WERI-Rb-1 (cell line): ENCODE data around the gene GIMAP6.

Experiments
- DNase-seq: peaks from one replicate; pipeline ENCODE4 v3.0.0-alpha.2; 2020
- H3K27ac ChIP-seq: fragments of 250-450 bp; sonication (Bioruptor Pico); 2 replicates; pipeline ENCODE4 v1.5.1; 2020; ENCODE audit warnings: mild to moderate bottlenecking, moderate library complexity
- H3K27me3 ChIP-seq: fragments of 250-450 bp; sonication (Bioruptor Pico); 2 replicates; pipeline ENCODE4 v1.5.1; 2021; ENCODE audit warnings: mild to moderate bottlenecking, low read depth, moderate library complexity; ENCODE audit not compliant: insufficient read depth, severe bottlenecking
- H3K36me3 ChIP-seq: fragments of 250-450 bp; sonication (Bioruptor Pico); 2 replicates; pipeline ENCODE4 v1.5.1; 2020; ENCODE audit warnings: mild to moderate bottlenecking, moderate library complexity
- H3K4me3 ChIP-seq: 2 replicates; pipeline ENCODE4 v1.5.1; 2011; ENCODE audit warnings: low read depth, mild to moderate bottlenecking, control low read depth, low read length
- H3K9me3 ChIP-seq: fragments of 250-450 bp; sonication (Bioruptor Pico); 2 replicates; pipeline ENCODE4 v1.5.1; 2021; ENCODE audit warnings: mild to moderate bottlenecking, moderate library complexity; ENCODE audit not compliant: severe bottlenecking
- TF ChIP-seq, protein P1 (sequence below): IDR thresholded peaks from 2 replicates; pipeline ENCODE4 v1.5.1; 2011; ENCODE audit warnings: low read depth, mild to moderate bottlenecking, control low read depth, inconsistent platforms, low read length

GIMAP6 gene

GRCh38 chr7:150595361-150595760 lies 36.8 kb downstream of the GIMAP6 start:
- no peaks in the 10 kb centered on the region for H3K27me3 ChIP-seq
- TF ChIP-seq, protein P1, sequence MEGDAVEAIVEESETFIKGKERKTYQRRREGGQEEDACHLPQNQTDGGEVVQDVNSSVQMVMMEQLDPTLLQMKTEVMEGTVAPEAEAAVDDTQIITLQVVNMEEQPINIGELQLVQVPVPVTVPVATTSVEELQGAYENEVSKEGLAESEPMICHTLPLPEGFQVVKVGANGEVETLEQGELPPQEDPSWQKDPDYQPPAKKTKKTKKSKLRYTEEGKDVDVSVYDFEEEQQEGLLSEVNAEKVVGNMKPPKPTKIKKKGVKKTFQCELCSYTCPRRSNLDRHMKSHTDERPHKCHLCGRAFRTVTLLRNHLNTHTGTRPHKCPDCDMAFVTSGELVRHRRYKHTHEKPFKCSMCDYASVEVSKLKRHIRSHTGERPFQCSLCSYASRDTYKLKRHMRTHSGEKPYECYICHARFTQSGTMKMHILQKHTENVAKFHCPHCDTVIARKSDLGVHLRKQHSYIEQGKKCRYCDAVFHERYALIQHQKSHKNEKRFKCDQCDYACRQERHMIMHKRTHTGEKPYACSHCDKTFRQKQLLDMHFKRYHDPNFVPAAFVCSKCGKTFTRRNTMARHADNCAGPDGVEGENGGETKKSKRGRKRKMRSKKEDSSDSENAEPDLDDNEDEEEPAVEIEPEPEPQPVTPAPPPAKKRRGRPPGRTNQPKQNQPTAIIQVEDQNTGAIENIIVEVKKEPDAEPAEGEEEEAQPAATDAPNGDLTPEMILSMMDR = no peak
- no peak overlapping the region for H3K4me3 ChIP-seq
- no peak overlapping the region for H3K27ac ChIP-seq
- no peaks in the 10 kb centered on the region for H3K36me3 ChIP-seq
- peaks cover 10% of the 10 kb centered on the region for H3K9me3 ChIP-seq
- DNase-seq = no peak

DNA sequence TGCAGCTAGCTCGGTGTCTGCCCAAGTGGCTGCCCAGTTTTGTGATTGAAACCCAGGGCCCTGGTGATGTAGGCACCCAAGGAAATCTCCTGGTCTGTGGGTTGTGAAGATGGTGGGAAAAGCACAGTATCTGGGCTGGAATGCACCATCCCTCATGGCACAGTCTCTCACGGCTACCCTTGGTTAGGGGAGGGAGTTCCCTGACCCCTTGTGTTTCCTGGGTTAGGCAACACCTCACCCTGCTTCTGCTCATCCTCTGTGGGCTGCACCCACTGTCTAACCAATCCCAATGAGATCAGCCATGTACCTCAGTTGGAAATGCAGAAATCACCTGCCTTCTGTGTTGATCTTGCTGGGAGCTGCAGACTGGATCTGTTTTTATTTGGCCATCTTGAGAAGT lies 37.4 kb downstream of the GIMAP6 start:
- no peaks in the 10 kb centered on the region for H3K36me3 ChIP-seq
- DNase-seq = no peak
- peaks cover 10% of the 10 kb centered on the region for H3K9me3 ChIP-seq
- TF ChIP-seq, protein P1 = no peak
- H3K4me3 ChIP-seq = no peak overlapping the region
- H3K27me3 ChIP-seq = no peaks in the 10 kb centered on the region
- no peak overlapping the region for H3K27ac ChIP-seq

GRCh38 chr7:150587551-150587950 lies 44.6 kb downstream of the GIMAP6 start:
- Histone ChIP-seq H3K36me3 (no peaks in the 10 kb centered on the region), H3K4me3 (no peak overlapping the region), H3K27ac (no peak overlapping the region), H3K9me3 (no peaks in the 10 kb centered on the region), H3K27me3 (no peaks in the 10 kb centered on the region)
- DNase-seq = no peak
- TF ChIP-seq, protein P1 = no peak

- Histone ChIP-seq H3K4me3 (no peak overlapping the region), H3K36me3 (no peaks in the 10 kb centered on the region), H3K27ac (no peak overlapping the region), H3K9me3 (peaks cover 2% of the 10 kb centered on the region), H3K27me3 (no peaks in the 10 kb centered on the region)
- DNase-seq = no peak
- TF ChIP-seq, protein P1 = no peak
These were observed 45.4 kb downstream of the GIMAP6 start for GRCh38 chr7:150586785-150587152.

- H3K9me3 ChIP-seq = peaks cover 8% of the 10 kb centered on the region
- no peak overlapping the region for H3K27ac ChIP-seq
- DNase-seq = no peak
- no peaks in the 10 kb centered on the region for H3K36me3 ChIP-seq
- H3K27me3 ChIP-seq = no peaks in the 10 kb centered on the region
- no peak overlapping the region for H3K4me3 ChIP-seq
- TF ChIP-seq, protein P1 = no peak
These were observed 46.0 kb downstream of the GIMAP6 start for GRCh38 chr7:150586068-150586784.

DNA sequence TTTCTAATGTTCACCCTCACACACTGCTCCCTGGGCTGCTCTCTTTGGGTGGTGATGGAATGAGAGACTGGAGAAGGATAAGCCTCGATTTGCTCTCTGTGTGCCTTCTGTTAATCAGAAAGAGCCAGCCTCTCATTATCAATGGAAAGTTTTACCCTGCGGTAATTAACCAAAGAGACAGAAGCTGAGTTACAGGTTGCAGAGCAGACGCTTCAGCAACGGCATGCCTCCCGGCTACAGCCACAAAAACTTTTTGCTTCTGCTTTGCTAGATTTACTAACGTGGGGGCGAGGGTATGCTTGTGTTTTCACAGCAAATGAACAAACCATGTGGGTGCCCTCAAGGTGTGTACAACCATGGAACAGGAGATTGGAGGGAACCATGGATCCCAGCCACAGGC lies 47.0 kb downstream of the GIMAP6 start:
- Histone ChIP-seq H3K4me3 (no peak overlapping the region), H3K27me3 (no peaks in the 10 kb centered on the region), H3K36me3 (no peaks in the 10 kb centered on the region), H3K27ac (no peak overlapping the region), H3K9me3 (peaks cover 9% of the 10 kb centered on the region)
- no peak for DNase-seq
- TF ChIP-seq, protein P1 = no peak
